GM19240 (cell line): ENCODE measurements around the gene IQCK.

Experiments
- DNase-seq: peaks from one replicate; pipeline ENCODE4 v3.0.0; 2011; ENCODE audit warnings: low spot score; ENCODE audit not compliant: insufficient read length

The IQCK gene

GRCh38 chr16:19833581-19833980 lies 115.5 kb downstream of the IQCK start:
- DNase-seq = no peak

- DNase-seq = no peak
Measured at GRCh38 chr16:19835196-19835595, 117.1 kb downstream of the IQCK start.

- DNase-seq = no peak
Measured at GRCh38 chr16:19835968-19836421, 117.9 kb downstream of the IQCK start.

GRCh38 chr16:19837331-19837980 lies 119.4 kb downstream of the IQCK start:
- no peak for DNase-seq

GRCh38 chr16:19837984-19838707 lies 120.1 kb downstream of the IQCK start:
- no peak for DNase-seq

GRCh38 chr16:19840524-19841110 lies 122.5 kb downstream of the IQCK start:
- no peak for DNase-seq

GRCh38 chr16:19841184-19841583 lies 123.1 kb downstream of the IQCK start:
- DNase-seq = no peak

- no peak for DNase-seq
Measured at GRCh38 chr16:19842426-19843157, 124.5 kb downstream of the IQCK start.

GRCh38 chr16:19843371-19843770 lies 125.3 kb downstream of the IQCK start:
- DNase-seq = no peak

- DNase-seq = no peak
Measured at GRCh38 chr16:19844945-19845641, 127.0 kb downstream of the IQCK start.

- DNase-seq = no peak
Measured at GRCh38 chr16:19846436-19846835, 128.4 kb downstream of the IQCK start.

GRCh38 chr16:19848756-19849155 lies 130.7 kb downstream of the IQCK start:
- no peak for DNase-seq

- DNase-seq = no peak
Measured at GRCh38 chr16:19850131-19850817, 132.2 kb downstream of the IQCK start.

- no peak for DNase-seq
Measured at GRCh38 chr16:19851476-19851875, 133.4 kb downstream of the IQCK start.

- DNase-seq = no peak
Measured at GRCh38 chr16:19853132-19853741, 135.2 kb downstream of the IQCK start.

- DNase-seq = no peak
Measured at GRCh38 chr16:19853742-19854542, 135.9 kb downstream of the IQCK start.

- DNase-seq = no peak
Measured at GRCh38 chr16:19854543-19854876, 136.4 kb downstream of the IQCK start.

GRCh38 chr16:19856120-19856519 lies 138.0 kb downstream of the IQCK start:
- DNase-seq = no peak

GRCh38 chr16:19857593-19858339 lies 139.7 kb downstream of the IQCK start:
- no peak for DNase-seq
